Neural cell (in vitro differentiated cells): ENCODE results near the gene DGKA. TPM values are rescaled to one million over a fixed set of nuclear protein-coding genes. Genes with fewer than 3 reads are reported as not detected.

Experiments used
- H2AFZ ChIP-seq: fragments of 200-600, 300-800 bp; sonication (generic), shearing (Covaris generic); 2 replicates; pipeline ENCODE4 v1.6.0; 2014; ENCODE audit warnings: low read depth, mild to moderate bottlenecking, antibody characterized with exemption, low read length, moderate library complexity
- H3F3A ChIP-seq: fragments of 200-600 bp; shearing (Covaris generic); 2 replicates; pipeline ENCODE4 v1.6.1; 2016; ENCODE audit warnings: mild to moderate bottlenecking, moderate library complexity, mixed read lengths, antibody characterized with exemption, low read length; ENCODE audit not compliant: insufficient read depth, poor library complexity, severe bottlenecking
- H3K27ac ChIP-seq: fragments of 200-600, 300-800 bp; sonication (generic), shearing (Covaris generic); 2 replicates; pipeline ENCODE4 v1.5.1; 2014; ENCODE audit warnings: mild to moderate bottlenecking, low read length, moderate library complexity
- H3K27me3 ChIP-seq: fragments of 300-800, 200-600 bp; sonication (generic), shearing (Covaris generic); 2 replicates; pipeline ENCODE4 v1.6.0; 2014; ENCODE audit warnings: mild to moderate bottlenecking, low read depth, low read length, moderate library complexity; ENCODE audit not compliant: insufficient read depth
- H3K36me3 ChIP-seq: fragments of 300-800, 200-600 bp; sonication (generic), shearing (Covaris generic); 2 replicates; pipeline ENCODE4 v1.5.1; 2014; ENCODE audit warnings: mild to moderate bottlenecking, antibody characterized with exemption, low read length, moderate library complexity; ENCODE audit not compliant: insufficient read depth
- H3K4me2 ChIP-seq: fragments of 300-800, 200-600 bp; sonication (generic), shearing (Covaris generic); 2 replicates; pipeline ENCODE4 v1.6.0; 2014; ENCODE audit warnings: mild to moderate bottlenecking, low read length
- H3K4me3 ChIP-seq: fragments of 300-800, 200-600 bp; sonication (generic), shearing (Covaris generic); 2 replicates; pipeline ENCODE4 v1.5.1; 2014; ENCODE audit warnings: mild to moderate bottlenecking, low read length, moderate library complexity
- H3K79me2 ChIP-seq: fragments of 200-600 bp; shearing (Covaris generic); replicated peaks from 2 replicates; pipeline ENCODE4 v1.6.0; 2014; ENCODE audit warnings: mild to moderate bottlenecking, low read length, moderate library complexity; ENCODE audit not compliant: insufficient read depth
- H3K9ac ChIP-seq: fragments of 300-800, 200-600 bp; sonication (generic), shearing (Covaris generic); 2 replicates; pipeline ENCODE4 v1.6.1; 2016; ENCODE audit warnings: mild to moderate bottlenecking, low read length, mixed read lengths
- H3K9me2 ChIP-seq: fragments of 200-600 bp; shearing (Covaris generic); 2 replicates; pipeline ENCODE4 v1.6.1; 2016; ENCODE audit warnings: mild to moderate bottlenecking, low read length, mixed read lengths; ENCODE audit not compliant: insufficient read depth
- H3K9me3 ChIP-seq: fragments of 200-600, 300-800 bp; sonication (generic), shearing (Covaris generic); 2 replicates; pipeline ENCODE4 v1.6.1; 2016; ENCODE audit warnings: mild to moderate bottlenecking, mixed run types, low read length, moderate library complexity, mixed read lengths
- H4K20me1 ChIP-seq: fragments of 200-600 bp; shearing (Covaris generic); 2 replicates; pipeline ENCODE4 v1.6.1; 2016; ENCODE audit warnings: mild to moderate bottlenecking, mixed run types; ENCODE audit not compliant: insufficient read depth
- CTCF ChIP-seq: fragments of 450-650 bp; IDR thresholded peaks from 2 replicates; pipeline ENCODE4 v1.5.1; 2014; ENCODE audit warnings: antibody characterized with exemption, mild to moderate bottlenecking, moderate library complexity; ENCODE audit not compliant: poor library complexity, severe bottlenecking
- EP300 ChIP-seq: fragments of 450-650 bp; conservative IDR thresholded peaks from 2 replicates; pipeline ENCODE4 v1.6.1; 2014; ENCODE audit warnings: antibody characterized with exemption, mild to moderate bottlenecking, moderate library complexity; ENCODE audit not compliant: poor library complexity, severe bottlenecking
- EZH2 ChIP-seq: fragments of 200-600, 300-800 bp; shearing (Covaris generic), sonication (generic); IDR thresholded peaks from 2 replicates; pipeline ENCODE4 v1.6.1; 2014; ENCODE audit warnings: antibody characterized with exemption, low read length, borderline replicate concordance, mild to moderate bottlenecking; ENCODE audit not compliant: insufficient read depth, poor library complexity, severe bottlenecking
- MXI1 ChIP-seq: fragments of 450-650 bp; conservative IDR thresholded peaks from 2 replicates; pipeline ENCODE4 v1.6.1; 2014; ENCODE audit warnings: antibody characterized with exemption, mild to moderate bottlenecking; ENCODE audit not compliant: poor library complexity, severe bottlenecking
- POLR2AphosphoS5 ChIP-seq: IDR thresholded peaks from 2 replicates; pipeline ENCODE4 v1.6.1; 2012
- RAD21 ChIP-seq: fragments of 450-650 bp; conservative IDR thresholded peaks from 2 replicates; pipeline ENCODE4 v1.6.1; 2014; ENCODE audit warnings: antibody characterized with exemption, mild to moderate bottlenecking, moderate library complexity
- REST ChIP-seq: IDR thresholded peaks from 2 replicates; pipeline ENCODE4 v1.6.1; 2012; ENCODE audit warnings: borderline replicate concordance
- SMC3 ChIP-seq: fragments of 450-650 bp; conservative IDR thresholded peaks from 2 replicates; pipeline ENCODE4 v1.6.1; 2014; ENCODE audit warnings: antibody characterized with exemption, mild to moderate bottlenecking, moderate library complexity; ENCODE audit not compliant: poor library complexity
- TAF1 ChIP-seq: IDR thresholded peaks from 2 replicates; pipeline ENCODE4 v1.6.1; 2012; ENCODE audit warnings: low read depth
- polyA plus RNA-seq: library from polyadenylated mRNA; depleted of rRNA; stranded (reverse); fragments of >200 nt; gene quantifications from 2 replicates; pipeline ENCODE4 v1.2.3, GENCODE V29; 2014

Gene DGKA
- polyA plus RNA-seq, 1 donor from 2014 or later = 1.1 TPM

- Histone ChIP-seq H3K4me2 (no peak overlapping the region), H3K27ac (no peak overlapping the region), H3F3A (no peaks in the 10 kb centered on the region), H3K9me3 (no peaks in the 10 kb centered on the region), H3K27me3 (no peaks in the 10 kb centered on the region), H3K4me3 (no peak overlapping the region), H3K9ac (no peak overlapping the region), H4K20me1 (no peaks in the 10 kb centered on the region), H3K9me2 (no peaks in the 10 kb centered on the region), H2AFZ (no peak overlapping the region), H3K36me3 (no peaks in the 10 kb centered on the region), H3K79me2 (peaks cover 20% of the 10 kb centered on the region)
- TF ChIP-seq EP300 (no peak), RAD21 (no peak), POLR2AphosphoS5 (no peak), SMC3 (no peak), MXI1 (no peak), EZH2 (no peak), TAF1 (no peak), REST (no peak), CTCF (no peak)
Observed at GRCh38 chr12:55982319-55982936, 51.5 kb downstream of the DGKA start.

- Histone ChIP-seq H3K79me2 (peaks cover 14% of the 10 kb centered on the region), H3K36me3 (no peaks in the 10 kb centered on the region)
Observed at GRCh38 chr12:55983232-55983842, 52.4 kb downstream of the DGKA start.

More at GRCh38 chr12:55983232-55983842, 52.4 kb downstream of the DGKA start:
- H3K4me3 ChIP-seq = no peak overlapping the region
- no peaks in the 10 kb centered on the region for H4K20me1 ChIP-seq
- no peaks in the 10 kb centered on the region for H3K9me2 ChIP-seq
- H3F3A ChIP-seq = no peaks in the 10 kb centered on the region
- H3K27ac ChIP-seq = no peak overlapping the region
- TF ChIP-seq TAF1 (no peak), CTCF (no peak), SMC3 (no peak), POLR2AphosphoS5 (no peak), MXI1 (no peak), REST (no peak), EP300 (no peak)
- H3K4me2 ChIP-seq = no peak overlapping the region
- H3K9me3 ChIP-seq = no peaks in the 10 kb centered on the region
- H2AFZ ChIP-seq = no peak overlapping the region
- no peak overlapping the region for H3K9ac ChIP-seq
- no peaks in the 10 kb centered on the region for H3K27me3 ChIP-seq
